ENCODE data around the gene GRP.

DNA sequence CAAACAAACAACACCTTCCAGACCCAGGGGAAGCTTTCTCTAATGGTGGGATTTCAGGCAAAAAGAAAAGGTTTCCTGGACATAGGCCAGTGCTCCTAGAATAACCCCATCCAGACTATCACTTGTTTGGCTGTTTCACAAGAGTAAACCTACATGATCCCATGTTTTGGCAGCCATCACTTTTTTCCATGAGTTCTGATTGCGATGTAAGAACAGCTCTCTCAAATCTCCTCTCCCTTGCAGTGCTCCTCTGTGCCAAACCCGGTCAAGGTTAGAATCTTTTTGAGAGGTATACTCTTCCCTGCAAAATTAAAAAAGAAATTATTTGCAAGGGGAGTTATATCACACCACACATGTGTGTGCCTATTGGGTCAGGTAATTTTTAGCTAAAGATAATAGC is 11.9 kb downstream of the GRP start:
- TF ChIP-seq, protein P1, sequence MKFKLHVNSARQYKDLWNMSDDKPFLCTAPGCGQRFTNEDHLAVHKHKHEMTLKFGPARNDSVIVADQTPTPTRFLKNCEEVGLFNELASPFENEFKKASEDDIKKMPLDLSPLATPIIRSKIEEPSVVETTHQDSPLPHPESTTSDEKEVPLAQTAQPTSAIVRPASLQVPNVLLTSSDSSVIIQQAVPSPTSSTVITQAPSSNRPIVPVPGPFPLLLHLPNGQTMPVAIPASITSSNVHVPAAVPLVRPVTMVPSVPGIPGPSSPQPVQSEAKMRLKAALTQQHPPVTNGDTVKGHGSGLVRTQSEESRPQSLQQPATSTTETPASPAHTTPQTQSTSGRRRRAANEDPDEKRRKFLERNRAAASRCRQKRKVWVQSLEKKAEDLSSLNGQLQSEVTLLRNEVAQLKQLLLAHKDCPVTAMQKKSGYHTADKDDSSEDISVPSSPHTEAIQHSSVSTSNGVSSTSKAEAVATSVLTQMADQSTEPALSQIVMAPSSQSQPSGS (IDR thresholded peaks at IDR 0.05; ENCODE audit: low read length): no peak
- TF ChIP-seq SP1 (IDR thresholded peaks at IDR 0.05; ENCODE audit: low read depth, low read length) (no peak), RCOR1 (conservative IDR thresholded peaks at IDR 0.05; ENCODE audit: low read depth, low read length) (no peak)
